ENCODE measurements around the gene AFF1.

DNA sequence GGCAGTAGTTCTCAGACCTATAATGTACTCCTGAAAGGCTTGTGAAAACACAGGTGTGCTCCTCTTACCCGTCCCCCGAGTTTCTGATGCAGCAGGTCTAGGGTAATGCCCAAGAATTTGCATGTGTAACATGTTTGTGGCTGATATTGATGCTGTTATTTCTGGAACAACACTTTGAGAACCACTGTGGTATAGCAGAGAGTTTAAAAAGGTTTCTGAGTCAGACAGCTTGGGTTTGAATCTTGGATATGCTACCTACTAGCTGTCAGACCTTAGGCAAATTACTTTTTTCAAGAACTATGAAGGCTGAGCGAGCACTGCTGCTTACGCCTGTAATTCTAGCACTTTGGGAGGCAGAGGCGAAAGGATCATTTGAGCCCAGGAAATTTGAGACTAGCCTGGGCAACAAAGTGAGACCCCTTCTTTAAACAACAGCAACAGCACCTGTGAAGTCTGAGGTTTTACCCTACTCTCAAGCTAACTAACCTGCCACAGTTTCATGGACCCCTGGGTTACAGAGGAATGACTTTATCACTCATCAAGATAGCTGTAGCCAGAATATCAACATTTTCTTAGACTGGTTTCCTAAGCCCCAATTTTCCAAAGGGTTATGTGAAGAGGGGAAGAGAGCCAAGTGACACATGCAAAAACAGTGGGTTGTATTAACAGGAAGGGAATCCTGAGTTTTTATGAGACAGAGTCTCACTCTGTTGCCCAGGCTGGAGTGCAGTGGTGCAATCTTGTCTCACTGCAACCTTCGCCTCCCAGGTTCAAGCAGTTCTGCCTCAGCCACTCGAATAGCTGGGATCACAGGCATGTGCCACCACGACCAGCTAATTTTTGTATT lies 5.1 kb downstream of the AFF1 start:
- TF ChIP-seq EGR1 (IDR thresholded peaks at IDR 0.05; ENCODE audit: low read depth in 2 of 2), result no peak
- no peak for TF ChIP-seq REST (IDR thresholded peaks at IDR 0.05)
- TF ChIP-seq, protein P1, sequence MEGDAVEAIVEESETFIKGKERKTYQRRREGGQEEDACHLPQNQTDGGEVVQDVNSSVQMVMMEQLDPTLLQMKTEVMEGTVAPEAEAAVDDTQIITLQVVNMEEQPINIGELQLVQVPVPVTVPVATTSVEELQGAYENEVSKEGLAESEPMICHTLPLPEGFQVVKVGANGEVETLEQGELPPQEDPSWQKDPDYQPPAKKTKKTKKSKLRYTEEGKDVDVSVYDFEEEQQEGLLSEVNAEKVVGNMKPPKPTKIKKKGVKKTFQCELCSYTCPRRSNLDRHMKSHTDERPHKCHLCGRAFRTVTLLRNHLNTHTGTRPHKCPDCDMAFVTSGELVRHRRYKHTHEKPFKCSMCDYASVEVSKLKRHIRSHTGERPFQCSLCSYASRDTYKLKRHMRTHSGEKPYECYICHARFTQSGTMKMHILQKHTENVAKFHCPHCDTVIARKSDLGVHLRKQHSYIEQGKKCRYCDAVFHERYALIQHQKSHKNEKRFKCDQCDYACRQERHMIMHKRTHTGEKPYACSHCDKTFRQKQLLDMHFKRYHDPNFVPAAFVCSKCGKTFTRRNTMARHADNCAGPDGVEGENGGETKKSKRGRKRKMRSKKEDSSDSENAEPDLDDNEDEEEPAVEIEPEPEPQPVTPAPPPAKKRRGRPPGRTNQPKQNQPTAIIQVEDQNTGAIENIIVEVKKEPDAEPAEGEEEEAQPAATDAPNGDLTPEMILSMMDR (IDR thresholded peaks at IDR 0.05; ENCODE audit: low read depth, low read length, missing input control), result no peak
- no peak for TF ChIP-seq MAX (IDR thresholded peaks at IDR 0.05)
- TF ChIP-seq HNF4G (IDR thresholded peaks at IDR 0.05), result no peak

Data from liver (tissue), 3 donors.